Hepatocyte (in vitro differentiated cells): ENCODE results near the gene EPHA8. TPM values are rescaled to one million over a fixed set of nuclear protein-coding genes. Genes with fewer than 3 reads are reported as not detected.

Experiments
- DNase-seq: peaks from one replicate; pipeline ENCODE4 v3.0.0-alpha.2; 2016; ENCODE audit warnings: low spot score
- H2AFZ ChIP-seq: fragments of 200-600 bp; sonication (generic); 2 replicates; pipeline ENCODE4 v1.6.0; 2016; ENCODE audit warnings: antibody characterized with exemption, mild to moderate bottlenecking
- H3K27ac ChIP-seq: fragments of 200-600 bp; sonication (generic); 2 replicates; pipeline ENCODE4 v1.5.1; 2016; ENCODE audit warnings: mild to moderate bottlenecking
- H3K27me3 ChIP-seq: fragments of 200-600 bp; sonication (generic); 2 replicates; pipeline ENCODE4 v1.6.1; 2016
- H3K36me3 ChIP-seq: fragments of 200-600 bp; sonication (generic); replicated peaks from 2 replicates; pipeline ENCODE4 v1.5.1; 2016; ENCODE audit warnings: low read depth; ENCODE audit not compliant: insufficient read depth
- H3K4me1 ChIP-seq: fragments of 200-600 bp; sonication (generic); 2 replicates; pipeline ENCODE4 v1.5.1; 2016; ENCODE audit warnings: mild to moderate bottlenecking, moderate library complexity; ENCODE audit not compliant: insufficient read depth
- H3K4me2 ChIP-seq: fragments of 200-600 bp; sonication (generic); 2 replicates; pipeline ENCODE4 v1.6.0; 2016
- H3K4me3 ChIP-seq: fragments of 200-600 bp; sonication (generic); 2 replicates; pipeline ENCODE4 v1.5.1; 2016; ENCODE audit warnings: mild to moderate bottlenecking
- H3K79me2 ChIP-seq: fragments of 200-600 bp; sonication (generic); 2 replicates; pipeline ENCODE4 v1.6.0; 2017; ENCODE audit warnings: mild to moderate bottlenecking
- H3K9me2 ChIP-seq: fragments of 200-600 bp; sonication (generic); replicated peaks from 2 replicates; pipeline ENCODE4 v1.6.0; 2017; ENCODE audit warnings: mild to moderate bottlenecking; ENCODE audit not compliant: insufficient read depth
- H3K9me3 ChIP-seq: fragments of 200-600 bp; sonication (generic); 2 replicates; pipeline ENCODE4 v1.5.1; 2016; ENCODE audit warnings: low read depth, mild to moderate bottlenecking
- H4K20me1 ChIP-seq: fragments of 200-600 bp; sonication (generic); 2 replicates; pipeline ENCODE4 v1.6.0; 2016; ENCODE audit warnings: mild to moderate bottlenecking; ENCODE audit not compliant: insufficient read depth, poor library complexity, severe bottlenecking
- EZH2 ChIP-seq: fragments of 200-600 bp; sonication (generic); IDR thresholded peaks from 2 replicates; pipeline ENCODE4 v1.6.1; 2016; ENCODE audit warnings: antibody characterized with exemption, mild to moderate bottlenecking, borderline replicate concordance
- EZH2phosphoT487 ChIP-seq: fragments of 200-600 bp; sonication (generic); IDR thresholded peaks from one replicate; pipeline ENCODE4 v1.6.1; 2018; ENCODE audit warnings: antibody characterized with exemption, mild to moderate bottlenecking, low read depth, moderate library complexity; ENCODE audit not compliant: unreplicated experiment, severe bottlenecking
- WGBS: methylation state at CpG from one replicate; pipeline ENCODE4 v1.1.6; 2016; ENCODE audit warnings: low lambda C conversion rate; ENCODE audit errors: missing lambda C conversion rate; 5-methylcytosine and 5-hydroxymethylcytosine counted together
- polyA plus RNA-seq: library from polyadenylated mRNA; unstranded; fragments of >200 nt; fragmentation: Nextera tagmentation; extraction: Ambion mirVana; gene quantifications from 2 replicates; pipeline ENCODE4 v1.2.1, GENCODE V29; 2016
- total RNA-seq: library from RNA; depleted of rRNA; stranded (reverse); fragments of >200 nt; gene quantifications from 2 replicates; pipeline ENCODE4 v1.2.3, GENCODE V29; 2014
- TF ChIP-seq, protein P1 (sequence below): fragments of 200-600 bp; sonication (generic); IDR thresholded peaks from 2 replicates; pipeline ENCODE4 v1.5.1; 2016; ENCODE audit warnings: antibody characterized with exemption, mild to moderate bottlenecking; ENCODE audit not compliant: poor library complexity

The EPHA8 gene
- total and polyA plus RNA-seq, 2 experiments from 2014 or later = not detected

DNA sequence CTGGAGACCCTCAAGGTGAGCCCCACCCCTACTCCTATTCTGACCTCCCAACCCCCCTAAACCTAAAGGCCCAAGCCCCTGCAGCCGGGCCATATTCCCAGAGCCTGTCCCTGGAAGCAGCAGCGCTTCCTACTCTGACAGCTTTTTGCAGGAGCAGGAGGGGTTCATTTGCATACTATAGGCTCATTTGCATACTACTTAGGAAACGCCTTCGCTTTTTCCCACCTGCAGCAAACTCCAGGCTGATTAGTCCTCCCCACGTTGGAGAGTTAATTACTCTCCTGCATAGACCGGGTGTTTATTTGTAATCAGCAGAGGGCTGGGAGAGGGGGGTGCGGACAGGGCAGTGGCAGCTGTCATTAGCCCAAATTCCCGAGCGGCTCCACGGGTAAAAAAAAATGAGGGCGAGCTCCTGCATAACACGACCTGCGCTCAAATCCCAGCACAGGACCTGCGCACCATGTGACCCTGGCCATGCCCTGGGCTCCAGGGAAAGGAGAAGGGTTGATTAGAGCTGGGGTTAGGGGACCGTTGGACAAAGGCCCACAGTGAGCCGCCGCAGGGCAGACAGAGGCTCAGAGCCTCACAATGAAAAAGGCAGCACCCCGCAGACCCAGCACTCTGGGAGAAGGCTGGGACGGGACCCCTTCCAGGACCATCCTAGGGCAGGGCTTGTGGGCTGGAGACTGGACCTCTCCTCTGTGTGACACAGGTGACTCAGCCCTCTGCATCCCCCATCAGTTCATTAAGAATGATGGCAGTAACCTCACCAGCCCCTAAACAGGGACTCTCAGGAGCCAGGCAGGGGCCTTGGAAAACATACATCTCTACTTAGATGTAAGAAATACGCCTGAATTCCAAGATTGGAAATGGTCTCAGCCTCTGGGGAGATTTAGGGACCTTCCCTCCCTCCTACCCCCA is 63.2 kb downstream of the EPHA8 start:
- Histone ChIP-seq H3K4me1 (no peaks in the 10 kb centered on the region), H3K79me2 (no peaks in the 10 kb centered on the region), H4K20me1 (no peaks in the 10 kb centered on the region), H3K4me3 (no peak overlapping the region), H3K9me2 (no peaks in the 10 kb centered on the region), H3K36me3 (no peaks in the 10 kb centered on the region), H3K27me3 (peaks cover 46% of the 10 kb centered on the region), H3K9me3 (no peaks in the 10 kb centered on the region), H3K27ac (no peak overlapping the region), H3K4me2 (no peak overlapping the region), H2AFZ (no peak overlapping the region)
- TF ChIP-seq, protein P1, sequence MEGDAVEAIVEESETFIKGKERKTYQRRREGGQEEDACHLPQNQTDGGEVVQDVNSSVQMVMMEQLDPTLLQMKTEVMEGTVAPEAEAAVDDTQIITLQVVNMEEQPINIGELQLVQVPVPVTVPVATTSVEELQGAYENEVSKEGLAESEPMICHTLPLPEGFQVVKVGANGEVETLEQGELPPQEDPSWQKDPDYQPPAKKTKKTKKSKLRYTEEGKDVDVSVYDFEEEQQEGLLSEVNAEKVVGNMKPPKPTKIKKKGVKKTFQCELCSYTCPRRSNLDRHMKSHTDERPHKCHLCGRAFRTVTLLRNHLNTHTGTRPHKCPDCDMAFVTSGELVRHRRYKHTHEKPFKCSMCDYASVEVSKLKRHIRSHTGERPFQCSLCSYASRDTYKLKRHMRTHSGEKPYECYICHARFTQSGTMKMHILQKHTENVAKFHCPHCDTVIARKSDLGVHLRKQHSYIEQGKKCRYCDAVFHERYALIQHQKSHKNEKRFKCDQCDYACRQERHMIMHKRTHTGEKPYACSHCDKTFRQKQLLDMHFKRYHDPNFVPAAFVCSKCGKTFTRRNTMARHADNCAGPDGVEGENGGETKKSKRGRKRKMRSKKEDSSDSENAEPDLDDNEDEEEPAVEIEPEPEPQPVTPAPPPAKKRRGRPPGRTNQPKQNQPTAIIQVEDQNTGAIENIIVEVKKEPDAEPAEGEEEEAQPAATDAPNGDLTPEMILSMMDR = no peak
- TF ChIP-seq EZH2phosphoT487 = no peak
- TF ChIP-seq EZH2 = no peak
- WGBS = 26% methylated on average over 20 of the region's 20 CpGs
- DNase-seq = no peak

DNA sequence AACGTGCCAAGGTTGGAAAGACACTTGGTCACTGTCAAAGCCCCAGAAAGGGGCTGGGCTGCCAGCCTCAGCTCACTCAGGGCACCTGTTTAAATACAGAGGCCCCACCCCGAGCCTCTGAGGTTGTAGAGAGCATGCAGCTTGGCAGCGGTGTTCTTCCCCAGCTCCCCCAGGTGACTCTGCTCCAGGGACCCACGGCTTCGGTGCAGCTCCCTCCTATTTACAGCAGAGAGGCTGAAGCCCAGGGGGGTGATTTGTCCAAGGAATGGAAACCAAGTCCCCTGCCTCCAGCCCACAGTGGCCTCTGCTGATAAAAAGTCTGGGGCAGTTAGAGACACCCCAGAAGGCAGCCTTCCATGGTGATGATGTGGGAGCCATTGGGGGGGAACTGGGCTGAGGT is 64.0 kb downstream of the EPHA8 start:
- H3K4me1 ChIP-seq = no peaks in the 10 kb centered on the region
- H3K27me3 ChIP-seq = peaks cover 55% of the 10 kb centered on the region
- H3K4me2 ChIP-seq = no peak overlapping the region
- H3K4me3 ChIP-seq = no peak overlapping the region
- DNase-seq = no peak
- WGBS = 70% methylated on average over 5 of the region's 5 CpGs
- H2AFZ ChIP-seq = no peak overlapping the region
- H4K20me1 ChIP-seq = no peaks in the 10 kb centered on the region
- H3K9me2 ChIP-seq = no peaks in the 10 kb centered on the region
- H3K9me3 ChIP-seq = no peaks in the 10 kb centered on the region
- TF ChIP-seq, protein P1 = no peak
- no peak for TF ChIP-seq EZH2
- TF ChIP-seq EZH2phosphoT487 = no peak
- no peaks in the 10 kb centered on the region for H3K79me2 ChIP-seq
- no peak overlapping the region for H3K27ac ChIP-seq
- H3K36me3 ChIP-seq = no peaks in the 10 kb centered on the region

DNA sequence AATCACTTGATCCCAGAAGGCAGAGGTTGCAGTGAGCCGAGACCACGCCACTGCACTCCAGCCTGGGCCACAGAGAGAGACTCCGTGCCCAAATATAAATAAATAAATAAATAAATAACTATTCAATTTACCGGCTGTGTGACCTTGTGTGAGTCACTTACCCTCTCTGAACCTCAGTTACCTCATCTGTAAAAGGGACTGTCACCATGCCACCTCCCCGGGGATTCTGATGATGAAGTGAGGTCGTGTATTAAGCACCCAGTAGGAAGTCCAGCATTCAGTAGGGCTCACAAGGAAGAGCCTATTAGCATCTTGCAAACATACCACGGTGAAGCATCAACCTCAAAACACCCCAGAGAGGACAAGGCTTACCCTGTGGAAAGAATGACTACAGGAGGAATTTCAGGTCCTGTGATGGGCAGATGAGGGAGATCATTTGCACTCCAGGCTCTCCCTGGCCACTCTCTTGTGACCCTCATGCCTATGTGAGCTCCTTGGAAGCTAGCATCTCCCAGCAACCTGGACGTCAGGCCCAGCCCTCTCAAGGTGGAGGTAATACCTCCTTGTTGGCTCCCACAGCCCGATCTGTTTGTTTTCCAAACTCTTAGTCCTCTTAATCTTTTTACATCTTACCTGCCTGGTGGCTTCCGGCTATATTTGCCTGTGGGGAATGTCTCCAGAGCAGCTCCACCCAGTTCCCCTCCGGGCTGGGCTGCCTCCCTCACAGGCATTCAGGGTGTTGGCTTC is 65.6 kb downstream of the EPHA8 start:
- TF ChIP-seq EZH2 = no peak
- TF ChIP-seq, protein P1 = no peak
- TF ChIP-seq EZH2phosphoT487 = no peak
- H3K4me3 ChIP-seq = no peak overlapping the region
- no peak overlapping the region for H3K27ac ChIP-seq
- H3K4me2 ChIP-seq = no peak overlapping the region
- H2AFZ ChIP-seq = no peak overlapping the region
- no peaks in the 10 kb centered on the region for H3K4me1 ChIP-seq
- no peaks in the 10 kb centered on the region for H3K36me3 ChIP-seq
- H3K79me2 ChIP-seq = no peaks in the 10 kb centered on the region
- peaks cover 61% of the 10 kb centered on the region for H3K27me3 ChIP-seq
- DNase-seq = no peak
- H3K9me2 ChIP-seq = no peaks in the 10 kb centered on the region
- H4K20me1 ChIP-seq = no peaks in the 10 kb centered on the region
- WGBS = 36% methylated on average over 11 of the region's 11 CpGs
- H3K9me3 ChIP-seq = no peaks in the 10 kb centered on the region
